SKM-1 treated with dmso at 0.1 percent for 144 hours (cell line): ENCODE measurements around the gene HCN2.
"Not testable (repeated sequence)": the region's sequence is repeated elsewhere in the genome, so short reads cannot be mapped to it uniquely, and the experiment has no call there.

Source experiments
- DNase-seq: peaks from one replicate; lab custom pipeline; 2025; ENCODE audit not compliant: unreplicated experiment; lab: John Stamatoyannopoulos, UW

The HCN2 gene

DNA sequence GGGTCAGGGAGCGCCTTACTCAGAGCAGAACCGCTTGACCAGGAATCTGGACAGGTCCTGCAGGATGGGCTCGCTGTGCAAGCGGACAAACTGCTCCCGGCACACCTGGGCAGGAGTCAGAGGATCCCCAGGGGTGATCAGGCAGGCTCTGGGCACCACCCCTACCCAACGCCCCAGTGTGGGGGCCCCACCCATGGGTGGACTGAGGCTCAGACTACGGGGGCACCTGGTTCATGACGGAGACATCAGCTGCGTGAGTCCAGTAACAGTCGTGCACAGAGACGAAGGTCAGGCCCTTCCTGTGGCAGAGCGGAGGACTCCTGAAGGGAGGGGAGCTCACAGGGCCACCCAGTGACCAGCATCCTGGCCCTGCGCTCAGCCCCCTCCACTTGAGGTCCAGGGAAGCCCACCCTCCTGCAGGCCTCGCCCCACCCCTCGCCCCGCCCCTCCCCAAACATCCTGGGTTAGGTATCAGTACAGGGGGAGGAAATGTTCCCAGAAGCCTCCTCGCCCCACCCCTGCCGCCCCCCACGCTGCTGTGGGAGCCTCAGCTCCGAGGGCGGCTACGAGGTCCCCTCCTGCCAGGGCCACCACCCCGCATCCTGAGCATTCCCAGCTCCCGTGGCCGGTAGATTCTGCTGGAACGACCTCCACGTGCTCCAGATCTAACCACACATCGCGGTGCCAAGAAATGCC, 28.0 kb downstream of the HCN2 start:
- DNase-seq, result no peak

DNA sequence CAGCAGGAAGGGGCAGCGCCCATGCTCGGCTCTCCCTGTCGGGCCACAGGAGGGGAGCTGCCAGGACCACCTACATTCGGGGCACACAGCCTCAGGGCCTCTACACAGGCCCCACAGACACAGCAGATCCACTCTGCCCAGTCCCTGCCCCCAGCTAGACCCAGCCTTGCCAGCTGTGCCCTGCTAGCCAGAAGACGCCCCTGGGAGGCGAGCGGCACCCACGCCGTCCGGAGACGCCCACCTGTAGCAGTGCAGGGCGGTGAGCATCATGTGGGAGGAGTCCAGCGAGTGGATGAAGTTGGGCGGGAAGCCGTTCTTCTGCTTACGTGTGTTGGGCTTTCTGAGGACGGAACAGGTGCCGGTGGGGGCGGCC, 28.6 kb downstream of the HCN2 start:
- DNase-seq, result no peak

- no peak for DNase-seq
Observed at GRCh38 chr19:618674-619285, 29.1 kb downstream of the HCN2 start.

GRCh38 chr19:619286-620002, 29.8 kb downstream of the HCN2 start:
- no peak for DNase-seq

DNA sequence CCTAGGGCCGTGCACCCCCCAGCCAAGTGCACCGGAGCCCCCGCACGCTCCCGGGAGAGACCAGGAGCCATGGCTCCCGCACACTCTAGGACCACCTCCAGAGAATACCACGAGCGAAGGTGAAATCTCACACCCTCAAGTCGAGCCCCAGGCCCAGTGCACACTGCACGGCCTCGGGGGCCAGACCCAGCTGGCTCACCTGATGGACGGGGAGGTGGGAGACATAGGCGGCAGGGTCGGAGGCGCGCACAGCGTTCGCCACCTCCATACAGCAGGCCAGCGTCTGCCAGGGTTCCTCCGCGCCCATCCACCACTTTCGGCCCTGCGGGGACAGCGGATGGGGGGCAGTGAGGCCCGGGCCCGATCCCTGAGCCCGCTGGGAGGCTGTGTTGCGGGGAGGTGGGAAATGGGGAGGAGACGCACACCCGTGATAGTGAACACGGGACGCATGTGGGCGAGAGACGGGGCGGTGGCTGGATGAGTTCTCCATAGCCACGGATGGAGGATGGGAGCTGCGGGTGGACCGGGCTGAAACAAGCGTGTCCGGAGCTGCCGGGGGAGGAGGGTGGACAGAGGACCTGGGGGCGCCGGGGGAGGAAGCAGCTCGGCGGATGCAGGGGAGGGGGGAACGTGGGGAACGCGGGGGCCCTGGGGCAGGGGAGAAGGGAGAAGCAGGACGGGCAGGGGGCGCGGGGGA, 30.6 kb downstream of the HCN2 start:
- no peak for DNase-seq

DNA sequence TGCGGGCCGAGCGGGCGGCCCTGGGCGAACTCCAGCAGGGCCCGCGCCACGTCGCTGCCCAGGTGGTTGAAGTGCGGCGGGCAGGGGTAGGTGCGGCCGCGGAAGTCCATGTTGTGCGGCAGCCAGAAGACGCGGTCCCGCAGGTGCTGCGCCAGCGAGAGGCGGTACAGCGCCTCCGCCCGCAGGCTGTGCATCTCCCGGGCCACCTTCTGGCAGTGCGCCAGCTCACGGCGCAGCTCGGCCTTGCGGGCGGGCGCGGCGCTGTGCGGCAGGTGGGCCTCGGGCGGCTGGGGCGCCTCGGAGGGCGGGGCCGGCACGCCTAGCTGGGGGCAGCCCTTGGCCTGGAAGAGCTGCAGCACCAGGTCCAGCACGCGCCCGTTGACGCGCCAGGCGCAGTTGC, 31.5 kb downstream of the HCN2 start:
- not testable (repeated sequence) for DNase-seq

- no peak for DNase-seq
Observed at GRCh38 chr19:621819-622218, 32.1 kb downstream of the HCN2 start.

- no peak for DNase-seq
Observed at GRCh38 chr19:622666-623065, 33.0 kb downstream of the HCN2 start.

DNA sequence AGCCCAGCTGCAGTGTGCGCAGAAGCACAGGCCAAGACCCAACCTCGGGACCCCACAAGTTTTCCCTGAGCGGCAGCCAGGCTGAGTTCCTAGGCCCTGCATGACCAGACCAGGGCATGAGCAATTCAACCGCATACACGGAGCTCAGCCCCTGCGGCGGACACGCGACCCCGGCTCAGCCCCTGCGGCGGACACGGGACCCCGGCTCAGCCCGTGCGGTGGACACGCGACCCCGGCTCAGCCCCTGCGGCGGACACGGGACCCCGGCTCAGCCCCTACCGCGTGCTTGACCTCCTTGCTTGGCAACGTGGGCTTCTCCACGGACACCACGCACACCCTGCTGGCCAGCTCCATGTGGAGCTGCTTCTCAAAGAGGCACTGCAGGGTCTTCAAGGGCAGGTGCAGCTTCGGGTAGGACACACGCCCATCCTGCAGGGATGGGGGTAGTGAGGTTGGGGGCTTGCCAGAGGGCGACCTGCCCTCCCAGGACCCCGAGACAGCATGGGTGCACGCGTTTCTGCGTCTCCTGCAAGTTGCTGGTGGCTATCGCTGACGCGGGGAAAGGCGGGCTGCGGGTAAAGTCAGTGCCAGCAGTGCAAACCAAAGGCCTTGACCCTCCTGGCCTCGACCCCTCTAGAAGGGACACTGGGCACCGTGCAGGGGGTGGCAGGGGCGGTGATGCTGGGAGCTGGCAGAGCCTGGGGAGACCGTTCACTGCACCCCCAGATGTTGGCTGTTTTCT, 33.7 kb downstream of the HCN2 start:
- no peak for DNase-seq

DNA sequence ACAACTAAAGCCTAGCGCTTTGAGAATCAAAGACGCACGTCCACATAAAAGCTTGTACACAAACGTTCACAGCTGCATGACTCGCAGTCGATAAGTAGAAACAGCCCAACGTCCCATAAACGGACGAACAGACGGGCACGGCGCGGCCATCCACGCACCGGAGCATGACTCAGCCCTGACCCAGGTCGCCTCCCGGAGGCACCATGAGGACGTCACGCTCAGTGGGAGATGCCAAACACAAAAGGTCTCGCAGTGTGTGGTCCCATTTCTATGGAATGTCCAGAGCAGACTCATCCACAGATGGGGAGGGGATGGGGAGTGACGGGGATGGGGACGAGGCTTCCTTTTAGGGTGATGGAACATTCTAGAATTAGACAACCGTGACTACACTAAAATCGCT, 34.3 kb downstream of the HCN2 start:
- no peak for DNase-seq

- no peak for DNase-seq
Observed at GRCh38 chr19:624433-625109, 34.9 kb downstream of the HCN2 start.

- DNase-seq, result no peak
Observed at GRCh38 chr19:625257-625656, 35.6 kb downstream of the HCN2 start.

DNA sequence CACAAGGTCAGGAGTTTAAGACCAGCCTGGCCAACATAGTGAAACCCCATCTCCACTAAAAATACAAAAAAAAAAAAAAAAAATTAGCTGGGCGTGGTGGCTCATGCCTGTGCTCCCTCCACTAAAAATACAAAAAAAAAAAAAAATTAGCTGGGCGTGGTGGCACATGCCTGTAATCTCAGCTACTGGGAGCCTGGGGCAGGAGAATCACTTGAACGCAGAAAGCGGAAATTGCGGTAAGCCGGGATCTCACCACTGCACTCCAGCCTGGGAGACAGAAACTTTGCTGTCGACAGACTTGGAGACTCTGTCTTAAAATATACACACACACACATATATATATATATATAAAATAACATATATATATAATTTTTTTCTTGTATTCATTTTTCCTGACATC, 36.9 kb downstream of the HCN2 start:
- not testable (repeated sequence) for DNase-seq

DNA sequence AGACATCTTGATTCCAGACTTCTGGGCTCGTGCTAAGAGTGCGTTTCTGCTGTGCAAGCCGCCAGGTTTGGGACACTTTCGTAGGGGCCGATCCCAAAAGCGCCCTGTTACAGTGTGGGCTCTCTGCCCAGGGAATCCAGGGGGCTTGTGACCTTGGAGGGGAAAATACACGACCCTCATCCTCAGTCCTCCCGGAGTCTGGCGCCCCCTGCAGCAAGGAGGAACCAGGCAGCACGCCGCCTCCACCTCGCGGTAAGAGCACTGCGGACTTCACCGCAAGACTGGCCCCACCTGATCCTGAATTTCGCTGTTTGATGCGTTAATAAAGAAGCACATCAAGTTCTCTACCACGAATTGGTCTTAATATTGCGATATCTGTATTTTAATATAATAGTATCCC, 38.5 kb downstream of the HCN2 start:
- DNase-seq, result no peak

- not testable (repeated sequence) for DNase-seq
Observed at GRCh38 chr19:629515-629914, 39.8 kb downstream of the HCN2 start.

DNA sequence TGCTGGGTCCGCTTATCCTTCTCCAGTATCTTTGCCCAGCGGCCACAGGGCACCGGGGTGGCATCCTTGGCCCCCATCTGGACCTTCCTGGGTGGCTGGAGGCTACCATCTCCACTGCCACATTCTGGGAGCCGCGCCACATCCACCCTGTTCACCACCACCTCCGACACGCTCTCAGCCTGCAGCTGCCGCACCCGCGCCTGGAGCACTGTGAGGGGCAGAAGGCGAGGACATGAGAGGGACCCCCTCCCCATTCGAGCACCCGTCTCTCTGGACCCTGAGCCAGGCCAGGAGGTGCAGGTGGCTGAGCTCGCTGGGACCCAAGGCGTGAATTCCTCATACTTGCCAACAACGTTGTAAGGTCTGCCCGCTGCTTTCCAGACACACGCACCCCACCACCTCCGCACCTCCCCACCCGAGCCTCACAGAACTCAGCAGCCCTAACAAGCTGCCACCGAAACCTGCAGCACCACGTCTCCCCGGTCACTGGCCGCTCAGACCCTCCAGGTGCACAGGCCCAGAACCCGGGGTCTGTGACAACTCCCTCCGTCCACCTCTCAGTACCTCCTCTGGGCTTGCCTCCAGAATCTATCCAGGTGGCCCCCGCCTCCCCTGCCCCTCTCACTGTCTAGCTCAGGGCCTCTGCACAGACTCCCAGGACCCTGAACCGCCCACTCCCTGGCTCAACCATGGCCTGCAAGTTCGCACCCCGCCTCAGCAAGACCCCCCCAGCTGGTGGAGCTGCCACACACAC, 40.5 kb downstream of the HCN2 start:
- no peak for DNase-seq

- DNase-seq, result no peak
Observed at GRCh38 chr19:632579-633067, 42.9 kb downstream of the HCN2 start.

DNA sequence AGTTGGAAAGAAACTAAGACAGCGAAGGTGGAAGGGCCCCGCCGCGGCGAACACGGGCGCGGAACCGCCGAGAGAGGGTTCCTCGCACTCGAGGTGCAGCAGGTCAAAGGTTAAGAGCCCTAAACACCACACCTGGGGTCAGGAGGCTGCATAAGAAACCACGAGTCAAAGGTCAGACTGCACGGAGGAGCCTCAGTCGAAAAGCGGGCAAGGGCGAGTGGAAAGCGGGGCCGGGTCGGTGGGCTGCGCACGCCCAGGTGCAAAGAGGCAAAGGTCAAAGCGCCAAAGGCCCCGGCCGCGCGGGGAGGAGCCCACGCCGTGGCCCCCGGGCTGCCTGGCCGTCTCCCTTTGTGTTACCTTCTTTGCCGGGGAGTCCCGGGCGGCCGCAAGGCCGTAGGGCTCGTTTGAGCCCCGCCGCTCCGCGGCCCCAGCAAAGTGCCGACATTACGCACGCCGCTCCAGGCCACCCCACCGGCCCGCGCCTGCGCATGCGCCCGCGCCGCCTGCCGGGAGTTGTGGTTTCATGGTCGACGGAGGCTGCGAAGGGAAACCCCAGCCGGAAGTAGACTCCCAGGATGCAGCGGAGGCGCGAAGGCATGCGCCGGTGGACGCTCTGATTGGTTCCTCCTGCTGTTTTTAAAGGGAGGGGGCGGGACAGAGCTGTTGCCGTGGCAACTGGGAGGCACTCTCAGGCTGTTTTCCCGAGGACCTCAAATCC, 43.5 kb downstream of the HCN2 start, which contains the start of gene POLRMT:
Gene POLRMT (minus strand): TSS at position 470 of the 718 bp plus-strand sequence. CDS start 25 bp downstream, at position 445.
- DNase-seq, result peak; percentile 89
